K562 (cell line): ENCODE data around the gene PRCD. TPM values are rescaled to one million over a fixed set of nuclear protein-coding genes. Genes with fewer than 3 reads are reported as not detected.

ENCODE experiments used
- ATAC-seq: fragments of 200-7000 bp; cut with Tn5 transposase; 3 replicates; pipeline ENCODE4 v1.9.1; 2020; ENCODE audit warnings: moderate library complexity
- BruUV-seq: library from RNA; stranded (reverse); fragments of 400-500 nt; replicated peaks from 2 replicates; lab custom pipeline; 2021; lab: Mats Ljungman, UMichigan
- CTCF ChIA-PET: fragments of 300-600 bp; formaldehyde crosslinking; extraction: SDS; loops from one replicate; lab custom pipeline; 2021; ENCODE audit warnings: low intra/inter-chr PET ratio; lab: Yijun Ruan, JAX
- POLR2A ChIA-PET: fragments of 300-600, 350-650 bp; sonication (Branson Sonifier 250); formaldehyde crosslinking; extraction: SDS; loops from one replicate; lab custom pipeline; 2021; ENCODE audit warnings: antibody characterized with exemption, inconsistent platforms; lab: Yijun Ruan, JAX
- DNase-seq, 4 experiments: peaks; one replicate each; pipeline versions ENCODE4 v3.0.0 to v3.0.0-alpha.2; 2011 to 2018; ENCODE audit warnings: low spot score in 3 of 4, mixed read lengths in 3 of 4; ENCODE audit errors: extremely low read depth in 1 of 4
- FAIRE-seq: peaks from 2 replicates; lab custom pipeline; 2011; peaks lifted over from hg19 to GRCh38; lab: Jason Lieb, UNC
- H2AFZ ChIP-seq: 2 replicates; pipeline ENCODE4 v1.6.0; 2011; ENCODE audit warnings: low read depth, low read length, control low read depth, inconsistent platforms
- H3K27ac ChIP-seq: fragments of 200-600 bp; 3 replicates; pipeline ENCODE4 v1.8.0; 2011; ENCODE audit warnings: low read depth, mild to moderate bottlenecking, control low read depth, inconsistent platforms, low read length, moderate library complexity, mixed read lengths; ENCODE audit errors: extremely low read depth
- H3K27me3 ChIP-seq, 2 experiments: fragments of 300-600 bp in 1 of 2; 2 replicates in 1 of 2; 3 replicates in 1 of 2; pipeline versions ENCODE4 v1.6.0 to v1.8.0; 2011; ENCODE audit warnings: inconsistent platforms in 2 of 2, low read length in 2 of 2, mild to moderate bottlenecking in 1 of 2, mixed read lengths in 1 of 2, moderate library complexity in 1 of 2; ENCODE audit not compliant: control insufficient read depth in 2 of 2, insufficient read depth in 2 of 2
- H3K36me3 ChIP-seq: fragments of 300-600 bp; 3 replicates; pipeline ENCODE4 v1.8.0; 2011; ENCODE audit warnings: mild to moderate bottlenecking, low read length, inconsistent platforms; ENCODE audit not compliant: control insufficient read depth, insufficient read depth
- H3K4me1 ChIP-seq, 2 experiments: fragments of 200-600 bp in 1 of 2; replicated peaks in 1 of 2; 2 replicates in 1 of 2; 3 replicates in 1 of 2; pipeline versions ENCODE4 v1.5.1 to v1.8.0; 2011; ENCODE audit warnings: inconsistent platforms in 2 of 2, low read length in 2 of 2, mild to moderate bottlenecking in 1 of 2, mixed read lengths in 1 of 2, moderate library complexity in 1 of 2; ENCODE audit not compliant: control insufficient read depth in 2 of 2, insufficient read depth in 2 of 2
- H3K4me2 ChIP-seq: 2 replicates; pipeline ENCODE4 v1.6.1; 2011; ENCODE audit warnings: low read length, control low read depth, inconsistent platforms, mixed read lengths; ENCODE audit not compliant: insufficient read depth
- H3K4me3 ChIP-seq: fragments of 200-600 bp; sonication (generic), shearing (Covaris generic); 2 replicates; pipeline ENCODE4 v1.5.1; 2016; ENCODE audit warnings: control low read depth, inconsistent platforms
- H3K79me2 ChIP-seq: fragments of 200-600 bp; 3 replicates; pipeline ENCODE4 v1.8.0; 2011; ENCODE audit warnings: low read length, inconsistent platforms; ENCODE audit not compliant: control insufficient read depth, insufficient read depth
- H3K9ac ChIP-seq, 2 experiments: 2 replicates each; pipeline versions ENCODE4 v1.6.0 to v1.6.1; 2011; ENCODE audit warnings: low read depth in 2 of 2, low read length in 2 of 2, control low read depth in 1 of 2, inconsistent platforms in 1 of 2, mild to moderate bottlenecking in 1 of 2, mixed read lengths in 1 of 2; ENCODE audit not compliant: insufficient read depth in 1 of 2
- H3K9me1 ChIP-seq: one replicate; pipeline ENCODE4 v1.6.0; 2011; ENCODE audit warnings: inconsistent platforms, mild to moderate bottlenecking, low read length, moderate library complexity; ENCODE audit not compliant: control insufficient read depth, insufficient read depth
- H3K9me3 ChIP-seq: replicated peaks from 2 replicates; pipeline ENCODE4 v1.5.1; 2011; ENCODE audit warnings: low read depth, low read length, inconsistent platforms; ENCODE audit not compliant: control insufficient read depth, insufficient read depth
- H4K20me1 ChIP-seq: replicated peaks from 2 replicates; pipeline ENCODE4 v1.6.1; 2011; ENCODE audit warnings: low read length, inconsistent platforms, mixed read lengths; ENCODE audit not compliant: control insufficient read depth, insufficient read depth
- ARHGAP35 ChIP-seq: fragments of 450-650 bp; IDR thresholded peaks from 2 replicates; pipeline ENCODE4 v1.6.1; 2018; ENCODE audit not compliant: partially characterized antibody
- ARNT ChIP-seq, 2 experiments: fragments of 450-650 bp; IDR thresholded peaks; 2 replicates each; pipeline ENCODE4 v1.6.1; 2016; ENCODE audit warnings: mild to moderate bottlenecking in 1 of 2
- KLF1 ChIP-seq: fragments of 450-650 bp; IDR thresholded peaks from 2 replicates; pipeline ENCODE4 v1.6.1; 2016; ENCODE audit warnings: missing genetic modification characterization, missing compliant biosample characterization
- MGA ChIP-seq: fragments of 450-650 bp; IDR thresholded peaks from 2 replicates; pipeline ENCODE4 v1.6.1; 2016; ENCODE audit warnings: mild to moderate bottlenecking, moderate library complexity
- ZBTB2 ChIP-seq: fragments of 450-650 bp; IDR thresholded peaks from 2 replicates; pipeline ENCODE4 v1.6.1; 2016; ENCODE audit warnings: antibody characterized with exemption
- WGBS: fragments of 100-300 bp; shearing (Covaris generic); methylation state at CpG from one replicate; pipeline ENCODE4 v1.1.6; 2016; ENCODE audit warnings: low coverage, mixed read lengths; ENCODE audit not compliant: insufficient coverage; ENCODE audit errors: missing lambda C conversion rate; 5-methylcytosine and 5-hydroxymethylcytosine counted together
- in situ Hi-C: fragments of 300-500 bp; cut with MboI; formaldehyde crosslinking; loops from 4 replicates; pipeline ENCODE4 v1.15.0; 2018; ENCODE audit warnings: inconsistent platforms, mixed read lengths
- intact Hi-C: fragments of 100-400 bp; cut with micrococcal nuclease; formaldehyde crosslinking; loops from 2 replicates; pipeline ENCODE4 v1.14.2; 2022
- polyA plus RNA-seq, 8 experiments: library from polyadenylated mRNA; depleted of rRNA in 4 of 8; stranded (reverse) in 5 of 8; unstranded in 3 of 8; fragments of >200 nt; fragmentation: Nextera tagmentation in 2 of 8; fragmentation: Illumina TruSeq in 1 of 8; extraction: Ambion mirVana in 2 of 8; extraction: Trizol in 1 of 8; gene quantifications; 2 replicates each; pipeline versions ENCODE4 v1.2.1 to v1.2.3, GENCODE V29; 2011 to 2014; ENCODE audit warnings: inconsistent platforms in 1 of 8, missing spikeins in 1 of 8
- total RNA-seq, 7 experiments: library from RNA; depleted of rRNA in 6 of 7; stranded (reverse); fragments of >200 nt in 6 of 7; fragmentation: Illumina TruSeq in 2 of 7; extraction: Trizol in 2 of 7; gene quantifications; 2 replicates each; pipeline versions ENCODE4 v1.2.1 to v1.2.3, GENCODE V29; 2011 to 2021; ENCODE audit warnings: low replicate concordance in 1 of 7

The PRCD gene
- total and polyA plus RNA-seq, 9 of the 15 experiments (the other 6 are each of a cell fraction or from before 2014, with no cell fraction given) = 0.20 to 0.25 (median 0.21) TPM; not detected in 6

- TF ChIP-seq KLF1 (no peak), ARHGAP35 (no peak), ARNT (IDR thresholded peaks at IDR 0.05) (no peak), ZBTB2 (no peak)
- TF ChIP-seq, all 486 proteins: peak for 23
Observed at GRCh38 chr17:76567634-76568432, 28.0 kb downstream of the PRCD start (continued).

- ChIA-PET POLR2A (interaction anchor here (0.6 to 4.1 kb wide), 7 partner anchors 10 to 116 kb away, joined by 3 to 48 read pairs (median 3); no protein-coding TSS in a partner anchor), CTCF (no interaction called here)
- peaks cover 15 to 37% of the 10 kb centered on the region in 2 experiments; a peak in 4 of 5 replicates for H3K4me1 ChIP-seq
- in situ Hi-C loops = no loop called here
- WGBS = 45% methylated on average over 12 of the region's 19 CpGs
- no peak for ATAC-seq
- H2AFZ ChIP-seq = no peak overlapping the region
- peak overlapping the region in 1 of 2 experiments; percentile 28; a peak in 1 of 4 replicates for H3K9ac ChIP-seq
- H3K9me1 ChIP-seq = no peaks in the 10 kb centered on the region
- H3K36me3 ChIP-seq = peaks cover 26% of the 10 kb centered on the region
- peaks cover 6% of the 10 kb centered on the region; the same call in 1 of the 3 replicates for H3K79me2 ChIP-seq
- intact Hi-C loops = no loop called here
- H3K4me3 ChIP-seq = no peak overlapping the region
- FAIRE-seq = no peak
- H4K20me1 ChIP-seq = peaks cover 12% of the 10 kb centered on the region; the same call in 1 of the 2 replicates
- H3K4me2 ChIP-seq = no peak overlapping the region
- no peak overlapping the region for H3K27ac ChIP-seq
- no peaks in the 10 kb centered on the region for H3K27me3 ChIP-seq
- H3K9me3 ChIP-seq = no peaks in the 10 kb centered on the region
- DNase-seq = peak in 3 of 4 experiments; percentile 34 to 41 (median 37)
- no TSS peak for BruUV-seq
- TF ChIP-seq MGA = 0 out of 2 replicates have a peak, but pooled peaks have one; percentile 16
Observed at GRCh38 chr17:76568811-76569221, 29.0 kb downstream of the PRCD start.
